NCI-H2227 (cell line): ENCODE measurements around the gene LOXHD1.

Experiments used
- DNase-seq: peaks from one replicate; lab custom pipeline; 2025; ENCODE audit not compliant: unreplicated experiment; lab: John Stamatoyannopoulos, UW

The LOXHD1 gene

DNA sequence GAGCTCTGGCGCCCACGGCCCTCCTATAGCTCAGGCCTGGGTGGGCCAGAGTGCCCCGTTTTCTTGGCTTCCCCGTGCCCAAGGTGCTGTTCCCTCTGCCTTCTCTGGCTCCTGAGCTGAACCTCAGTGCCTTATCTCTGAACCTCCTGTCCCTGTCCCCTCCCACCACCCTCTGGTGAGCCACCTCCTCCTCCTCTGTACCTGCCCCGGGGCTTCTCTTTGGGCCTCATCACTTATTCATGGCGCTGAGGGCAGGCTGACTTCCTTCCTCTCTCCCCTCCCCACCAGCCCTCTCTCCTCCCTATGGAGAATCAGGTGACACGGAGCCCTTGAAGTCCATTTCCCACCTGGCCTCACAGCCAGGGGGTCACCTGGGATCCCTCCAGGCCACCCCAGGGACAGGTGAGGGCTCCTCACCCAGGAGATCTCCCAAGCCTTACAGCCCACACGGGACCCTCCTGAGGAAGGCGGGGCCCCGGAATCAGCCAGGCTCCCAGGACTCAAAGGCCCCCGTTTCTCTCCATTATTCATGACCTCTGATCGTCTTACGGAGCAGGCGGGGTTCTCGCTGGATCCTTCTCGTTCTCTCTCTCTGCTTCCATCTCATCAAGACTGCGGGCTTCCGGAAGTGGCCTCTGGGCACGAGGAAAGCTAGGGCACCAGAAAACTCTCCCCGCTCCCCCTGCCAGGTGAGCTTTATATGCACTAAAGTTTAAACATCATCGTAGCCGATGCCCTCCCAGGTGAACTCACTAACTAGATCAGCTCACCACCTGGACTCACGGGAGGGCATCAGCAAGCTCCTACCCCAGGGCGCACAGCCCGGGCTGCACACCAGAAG is at the start of gene LOXHD1:
TSS of gene LOXHD1 (minus strand) at position 106 of the 841 bp plus-strand sequence. CDS start 187 bp downstream, outside the sequence.
- DNase-seq = no peak

- peak; percentile 16 for DNase-seq
These were observed 48.5 kb upstream of the LOXHD1 start for GRCh38 chr18:46705521-46705920.

- DNase-seq = no peak
These were observed 47.8 kb upstream of the LOXHD1 start for GRCh38 chr18:46704816-46705215.

DNA sequence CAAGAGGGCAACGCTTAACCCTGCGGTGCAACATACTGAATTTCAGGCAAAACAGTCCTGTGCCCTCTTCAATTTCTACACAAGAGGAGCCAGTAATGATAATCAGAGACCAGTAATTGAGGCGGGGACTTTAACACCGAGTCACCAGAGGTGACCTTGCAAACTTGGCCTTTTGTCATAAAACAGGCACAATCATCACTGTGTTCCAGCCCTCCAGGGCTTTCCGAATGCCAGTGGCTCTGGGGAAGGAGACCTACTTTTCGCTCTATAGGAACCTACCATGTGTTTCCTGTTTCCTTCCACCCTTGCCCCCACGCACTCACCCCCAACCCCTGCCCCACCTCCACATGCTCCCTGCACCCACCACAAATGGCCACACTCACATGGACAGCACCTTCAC is 47.2 kb upstream of the LOXHD1 start:
- DNase-seq = no peak

- DNase-seq = no peak
These were observed 45.5 kb upstream of the LOXHD1 start for GRCh38 chr18:46702471-46702870.

DNA sequence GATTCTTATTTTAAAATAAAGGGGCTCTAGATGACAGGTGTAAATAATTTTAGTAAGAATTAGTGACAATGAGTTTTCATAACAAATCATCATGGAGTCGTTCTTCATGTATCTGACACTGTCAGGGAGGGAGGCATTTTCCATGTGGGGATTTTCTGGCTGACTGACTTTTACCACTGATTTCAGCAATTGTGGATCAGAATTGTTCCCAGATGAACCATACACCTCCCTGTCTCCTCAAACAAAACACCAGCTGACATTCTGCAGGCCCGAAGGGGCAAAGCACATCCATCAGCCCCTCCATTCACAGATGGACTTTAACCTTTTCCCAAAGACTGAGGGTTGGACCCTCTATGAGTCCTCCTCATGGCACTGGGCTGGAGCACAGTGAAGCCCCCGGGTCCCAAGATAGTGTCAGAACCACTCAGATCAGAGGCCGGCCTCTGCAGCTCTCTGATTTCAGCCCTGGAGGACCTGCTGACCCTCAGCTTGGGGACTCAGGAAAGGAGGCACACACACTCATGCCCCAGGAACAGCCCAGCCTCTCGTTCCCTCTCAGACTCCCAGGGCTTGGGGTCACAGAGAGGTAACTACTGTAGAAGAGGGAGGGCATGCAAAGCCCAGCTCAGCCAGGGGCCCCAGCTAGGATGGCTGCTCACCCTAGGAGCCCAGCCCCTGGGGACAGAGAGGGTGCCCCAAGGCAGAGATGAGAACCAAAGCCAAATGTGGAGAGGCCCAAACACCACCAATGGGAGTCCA is 43.2 kb upstream of the LOXHD1 start:
- DNase-seq = no peak

GRCh38 chr18:46696702-46697101 is 39.7 kb upstream of the LOXHD1 start:
- DNase-seq = no peak

- no peak for DNase-seq
These were observed 39.2 kb upstream of the LOXHD1 start for GRCh38 chr18:46696268-46696667.

GRCh38 chr18:46693996-46694395 is 37.0 kb upstream of the LOXHD1 start:
- no peak for DNase-seq

- DNase-seq = no peak
These were observed 32.0 kb upstream of the LOXHD1 start for GRCh38 chr18:46688853-46689525.

GRCh38 chr18:46686186-46686585 is 29.2 kb upstream of the LOXHD1 start:
- no peak for DNase-seq

DNA sequence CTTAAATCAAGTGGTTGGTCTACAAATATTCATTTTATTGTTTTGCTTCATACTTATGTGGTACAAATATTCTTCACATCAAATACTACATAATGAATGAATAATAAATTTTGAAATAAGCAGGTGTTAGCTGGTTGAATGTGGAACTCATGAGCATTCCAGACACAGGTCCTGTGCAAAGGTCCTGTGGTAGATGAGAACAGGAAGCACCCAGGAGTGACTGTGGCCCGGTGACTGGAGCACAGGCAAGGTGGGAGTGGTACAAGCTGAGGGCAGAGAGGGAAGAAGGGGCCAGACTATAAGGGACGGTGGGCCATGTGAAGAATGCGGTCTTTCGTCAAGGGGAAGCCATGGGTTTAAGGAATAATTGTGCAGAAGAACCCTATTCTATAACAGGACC is 26.2 kb upstream of the LOXHD1 start:
- DNase-seq = no peak

GRCh38 chr18:46680784-46681695 is 24.0 kb upstream of the LOXHD1 start:
- DNase-seq = no peak

- no peak for DNase-seq
These were observed 23.0 kb upstream of the LOXHD1 start for GRCh38 chr18:46679846-46680598.

DNA sequence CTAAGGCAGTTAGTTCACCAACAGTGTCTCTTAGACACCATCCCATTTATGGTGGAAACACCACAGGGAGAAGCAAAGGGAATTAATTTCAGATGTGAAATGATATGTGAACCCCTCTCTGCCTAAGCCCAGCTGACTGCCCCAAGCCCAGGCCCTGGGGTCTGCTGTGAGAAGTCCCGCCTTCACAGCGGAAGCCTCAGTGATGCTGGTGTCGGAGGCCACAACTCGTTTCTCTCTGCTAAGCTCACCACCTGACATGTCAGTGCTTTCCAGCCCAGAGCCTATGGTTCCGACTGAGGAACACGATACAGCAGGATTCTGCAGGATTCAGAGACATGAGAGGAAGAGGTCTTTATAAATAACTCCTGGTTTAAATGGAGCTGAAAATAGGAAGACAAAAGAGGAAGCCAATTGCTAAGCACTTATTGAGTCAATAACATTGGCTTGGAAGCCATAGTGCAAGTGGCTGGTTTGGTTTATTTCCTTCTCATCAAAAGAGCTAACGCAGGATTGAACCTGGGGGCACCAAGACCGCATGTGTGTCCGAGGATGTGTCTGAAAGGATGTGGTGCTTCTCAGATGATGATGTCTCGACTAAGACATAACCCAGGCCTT is 21.9 kb upstream of the LOXHD1 start:
- no peak for DNase-seq

- DNase-seq = no peak
These were observed 21.0 kb upstream of the LOXHD1 start for GRCh38 chr18:46678041-46678440.

- no peak for DNase-seq
These were observed 20.6 kb upstream of the LOXHD1 start for GRCh38 chr18:46677611-46678010.

- peak; percentile 80 for DNase-seq
These were observed 19.3 kb upstream of the LOXHD1 start for GRCh38 chr18:46676182-46676835.

DNA sequence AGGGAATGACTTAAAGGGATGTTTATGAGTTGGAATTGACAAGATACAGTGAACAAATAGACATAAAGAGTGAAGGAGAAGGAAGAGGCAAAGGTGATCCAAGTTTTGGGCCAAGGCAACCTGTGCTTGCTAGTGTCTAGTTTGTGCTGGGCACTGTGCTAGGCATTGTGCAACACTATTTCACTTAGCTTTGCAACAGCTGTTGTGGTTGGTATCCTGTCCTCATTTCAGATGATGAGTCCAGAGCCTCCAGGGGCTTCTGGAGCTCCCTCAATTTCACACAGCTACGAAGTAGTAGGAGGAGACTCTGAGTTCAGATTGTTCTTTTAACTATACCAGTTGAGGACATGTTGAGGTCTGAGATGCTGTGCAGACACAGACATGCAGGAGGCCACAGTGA is 18.1 kb upstream of the LOXHD1 start:
- DNase-seq = no peak
